Neural progenitor cell (in vitro differentiated cells): ENCODE measurements around the gene SCAMP2. TPM values are rescaled to one million over a fixed set of nuclear protein-coding genes. Genes with fewer than 3 reads are reported as not detected.
A peak's percentile ranks its signal among the peaks of the same experiment; 100 is the strongest.

ENCODE experiments used
- DNase-seq: peaks from one replicate; pipeline ENCODE4 v3.0.0-alpha.2; 2016; ENCODE audit warnings: low spot score
- H2AFZ ChIP-seq: fragments of 200-600 bp; sonication (generic); replicated peaks from 2 replicates; pipeline ENCODE4 v1.6.1; 2016; ENCODE audit warnings: antibody characterized with exemption
- H3F3A ChIP-seq: fragments of 200-600 bp; sonication (generic); 2 replicates; pipeline ENCODE4 v1.6.1; 2016; ENCODE audit warnings: antibody characterized with exemption, low read depth
- H3K27ac ChIP-seq: fragments of 200-600 bp; sonication (generic); 2 replicates; pipeline ENCODE4 v1.5.1; 2016; ENCODE audit warnings: mild to moderate bottlenecking
- H3K27me3 ChIP-seq: fragments of 200-600 bp; sonication (generic); 2 replicates; pipeline ENCODE4 v1.6.1; 2016; ENCODE audit warnings: mild to moderate bottlenecking, moderate library complexity
- H3K36me3 ChIP-seq: fragments of 200-600 bp; sonication (generic); 2 replicates; pipeline ENCODE4 v1.5.1; 2016
- H3K4me1 ChIP-seq: fragments of 200-600 bp; sonication (generic); 2 replicates; pipeline ENCODE4 v1.6.1; 2016; ENCODE audit warnings: mixed run types
- H3K4me2 ChIP-seq: fragments of 200-600 bp; sonication (generic); 2 replicates; pipeline ENCODE4 v1.6.1; 2016
- H3K4me3 ChIP-seq: fragments of 200-600 bp; sonication (generic); 2 replicates; pipeline ENCODE4 v1.5.1; 2016
- H3K79me2 ChIP-seq: fragments of 200-600 bp; sonication (generic); 2 replicates; pipeline ENCODE4 v1.6.1; 2016; ENCODE audit warnings: low read depth
- H3K9ac ChIP-seq: fragments of 200-600 bp; sonication (generic); 2 replicates; pipeline ENCODE4 v1.6.1; 2016
- H3K9me3 ChIP-seq: fragments of 200-600 bp; sonication (generic); 2 replicates; pipeline ENCODE4 v1.5.1; 2016; ENCODE audit warnings: low read depth
- H4K20me1 ChIP-seq: fragments of 200-600 bp; sonication (generic); 2 replicates; pipeline ENCODE4 v1.6.1; 2016; ENCODE audit warnings: low read depth
- H3K27ac Mint-ChIP-seq: 3 replicates; pipeline ENCODE4 v1.8.0; 2021; ENCODE audit warnings: mixed read lengths
- H3K27me3 Mint-ChIP-seq: 2 replicates; pipeline ENCODE4 v1.8.0; 2022; ENCODE audit warnings: low read depth, mild to moderate bottlenecking, inconsistent platforms, moderate library complexity, mixed read lengths; ENCODE audit not compliant: insufficient read depth
- H3K36me3 Mint-ChIP-seq: 3 replicates; pipeline ENCODE4 v1.8.0; 2021; ENCODE audit warnings: mixed read lengths
- H3K4me1 Mint-ChIP-seq: 3 replicates; pipeline ENCODE4 v1.8.0; 2021; ENCODE audit warnings: mixed read lengths
- H3K4me3 Mint-ChIP-seq: 3 replicates; pipeline ENCODE4 v1.8.0; 2021; ENCODE audit warnings: mild to moderate bottlenecking, moderate library complexity, mixed read lengths
- H3K9me3 Mint-ChIP-seq: 3 replicates; pipeline ENCODE4 v1.8.0; 2020; ENCODE audit warnings: mixed read lengths
- EZH2 ChIP-seq: fragments of 200-600 bp; sonication (generic); IDR thresholded peaks from 2 replicates; pipeline ENCODE4 v1.6.1; 2017; ENCODE audit warnings: antibody characterized with exemption, mild to moderate bottlenecking, moderate library complexity
- EZH2phosphoT487 ChIP-seq: fragments of 200-600 bp; sonication (generic); IDR thresholded peaks from 2 replicates; pipeline ENCODE4 v1.6.1; 2017; ENCODE audit warnings: antibody characterized with exemption
- total RNA-seq: library from RNA; depleted of rRNA; stranded (reverse); fragments of >200 nt; gene quantifications from 2 replicates; pipeline ENCODE4 v1.2.3, GENCODE V29; 2015; ENCODE audit warnings: low replicate concordance
- TF ChIP-seq, protein P1 (sequence below): fragments of 200-600 bp; sonication (generic); IDR thresholded peaks from 2 replicates; pipeline ENCODE4 v1.5.1; 2017; ENCODE audit warnings: antibody characterized with exemption, mild to moderate bottlenecking

SCAMP2 gene
- total RNA-seq, 1 donor from 2014 or later, result 19.4 TPM

DNA sequence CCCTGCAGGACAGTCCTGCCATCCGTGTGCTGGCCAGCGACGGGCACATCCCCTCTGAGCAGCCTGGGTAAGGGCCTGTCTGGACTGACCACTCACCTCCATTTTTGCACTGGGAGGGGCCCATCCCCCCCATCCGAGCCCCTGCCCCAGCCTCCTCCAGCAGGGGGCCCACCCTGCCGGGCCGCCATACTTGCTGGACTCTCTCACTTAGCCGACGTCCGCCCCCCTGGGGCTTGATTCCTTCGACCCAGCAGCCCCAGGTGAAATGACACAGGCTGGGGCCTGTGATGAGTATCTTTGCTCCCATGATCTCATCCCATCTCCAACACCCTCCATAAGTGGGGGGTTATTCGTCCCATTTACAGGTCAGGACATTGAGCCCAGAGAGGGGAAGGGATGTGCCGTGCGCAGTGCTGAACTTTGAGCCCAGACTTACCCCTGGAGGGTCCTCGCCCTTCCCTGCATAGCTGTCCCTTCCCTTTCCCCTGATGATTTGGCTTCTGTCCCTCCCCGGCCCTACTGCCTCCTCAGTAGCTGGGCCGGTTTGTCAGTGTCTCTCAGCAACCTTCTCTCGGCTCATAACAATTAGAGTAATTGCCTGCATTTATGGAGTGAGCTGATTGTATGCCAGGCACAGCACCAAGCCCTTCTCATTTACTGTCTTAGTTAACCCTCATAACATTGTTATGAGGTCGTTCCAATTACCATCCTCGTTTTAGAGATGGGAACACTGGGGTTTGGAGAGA is 56.4 kb downstream of the SCAMP2 start:
- Mint-ChIP-seq H3K27me3 (peaks cover 17% of the 10 kb centered on the region), H3K9me3 (peaks cover 2% of the 10 kb centered on the region), H3K27ac (peak overlapping the region; percentile 68), H3K36me3 (no peaks in the 10 kb centered on the region), H3K4me1 (peaks cover 24% of the 10 kb centered on the region), H3K4me3 (no peak overlapping the region)
- TF ChIP-seq EZH2phosphoT487, result no peak
- no peak for TF ChIP-seq EZH2
- TF ChIP-seq, protein P1, sequence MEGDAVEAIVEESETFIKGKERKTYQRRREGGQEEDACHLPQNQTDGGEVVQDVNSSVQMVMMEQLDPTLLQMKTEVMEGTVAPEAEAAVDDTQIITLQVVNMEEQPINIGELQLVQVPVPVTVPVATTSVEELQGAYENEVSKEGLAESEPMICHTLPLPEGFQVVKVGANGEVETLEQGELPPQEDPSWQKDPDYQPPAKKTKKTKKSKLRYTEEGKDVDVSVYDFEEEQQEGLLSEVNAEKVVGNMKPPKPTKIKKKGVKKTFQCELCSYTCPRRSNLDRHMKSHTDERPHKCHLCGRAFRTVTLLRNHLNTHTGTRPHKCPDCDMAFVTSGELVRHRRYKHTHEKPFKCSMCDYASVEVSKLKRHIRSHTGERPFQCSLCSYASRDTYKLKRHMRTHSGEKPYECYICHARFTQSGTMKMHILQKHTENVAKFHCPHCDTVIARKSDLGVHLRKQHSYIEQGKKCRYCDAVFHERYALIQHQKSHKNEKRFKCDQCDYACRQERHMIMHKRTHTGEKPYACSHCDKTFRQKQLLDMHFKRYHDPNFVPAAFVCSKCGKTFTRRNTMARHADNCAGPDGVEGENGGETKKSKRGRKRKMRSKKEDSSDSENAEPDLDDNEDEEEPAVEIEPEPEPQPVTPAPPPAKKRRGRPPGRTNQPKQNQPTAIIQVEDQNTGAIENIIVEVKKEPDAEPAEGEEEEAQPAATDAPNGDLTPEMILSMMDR, result no peak
- H2AFZ ChIP-seq, result no peak overlapping the region
- no peaks in the 10 kb centered on the region for H3K79me2 ChIP-seq
- no peak overlapping the region for H3K4me2 ChIP-seq
- H3K9ac ChIP-seq, result no peak overlapping the region
- H4K20me1 ChIP-seq, result peaks cover 7% of the 10 kb centered on the region
- no peaks in the 10 kb centered on the region for H3K27me3 ChIP-seq
- H3K4me3 ChIP-seq, result no peak overlapping the region
- H3K4me1 ChIP-seq, result peaks cover 15% of the 10 kb centered on the region
- no peak overlapping the region for H3K27ac ChIP-seq
- peaks cover 14% of the 10 kb centered on the region for H3F3A ChIP-seq
- DNase-seq, result no peak
- no peaks in the 10 kb centered on the region for H3K36me3 ChIP-seq
- H3K9me3 ChIP-seq, result no peaks in the 10 kb centered on the region

DNA sequence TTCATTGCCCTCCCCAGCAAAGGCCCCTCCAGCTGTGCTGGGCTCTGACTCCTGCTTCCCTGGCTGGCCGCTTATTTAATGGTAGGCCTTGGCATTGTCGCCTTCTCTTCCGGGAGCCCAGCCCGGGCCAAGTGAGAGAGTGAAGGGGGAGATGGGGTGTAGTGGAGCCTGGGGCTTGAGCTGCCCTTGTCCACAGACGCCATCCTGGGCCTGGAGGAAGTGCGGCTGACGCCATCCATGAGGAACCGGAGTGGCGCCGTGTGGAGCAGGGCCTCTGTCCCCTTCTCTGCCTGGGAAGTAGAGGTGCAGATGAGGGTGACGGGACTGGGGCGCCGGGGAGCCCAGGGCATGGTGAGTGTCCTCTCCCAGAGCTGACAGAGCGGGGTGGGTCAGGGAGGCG is 57.2 kb downstream of the SCAMP2 start:
- Histone ChIP-seq H4K20me1 (no peaks in the 10 kb centered on the region), H3K9me3 (no peaks in the 10 kb centered on the region), H3K27ac (no peak overlapping the region), H3K79me2 (no peaks in the 10 kb centered on the region), H3K4me1 (peaks cover 6% of the 10 kb centered on the region), H3K4me3 (no peak overlapping the region), H3K36me3 (no peaks in the 10 kb centered on the region), H3F3A (peaks cover 5% of the 10 kb centered on the region), H2AFZ (no peak overlapping the region), H3K4me2 (no peak overlapping the region), H3K9ac (no peak overlapping the region), H3K27me3 (no peaks in the 10 kb centered on the region)
- TF ChIP-seq, protein P1, result no peak
- Mint-ChIP-seq H3K4me3 (no peak overlapping the region), H3K27me3 (peaks cover 15% of the 10 kb centered on the region), H3K27ac (no peak overlapping the region), H3K4me1 (peaks cover 16% of the 10 kb centered on the region), H3K36me3 (no peaks in the 10 kb centered on the region), H3K9me3 (peaks cover 2% of the 10 kb centered on the region)
- no peak for DNase-seq

DNA sequence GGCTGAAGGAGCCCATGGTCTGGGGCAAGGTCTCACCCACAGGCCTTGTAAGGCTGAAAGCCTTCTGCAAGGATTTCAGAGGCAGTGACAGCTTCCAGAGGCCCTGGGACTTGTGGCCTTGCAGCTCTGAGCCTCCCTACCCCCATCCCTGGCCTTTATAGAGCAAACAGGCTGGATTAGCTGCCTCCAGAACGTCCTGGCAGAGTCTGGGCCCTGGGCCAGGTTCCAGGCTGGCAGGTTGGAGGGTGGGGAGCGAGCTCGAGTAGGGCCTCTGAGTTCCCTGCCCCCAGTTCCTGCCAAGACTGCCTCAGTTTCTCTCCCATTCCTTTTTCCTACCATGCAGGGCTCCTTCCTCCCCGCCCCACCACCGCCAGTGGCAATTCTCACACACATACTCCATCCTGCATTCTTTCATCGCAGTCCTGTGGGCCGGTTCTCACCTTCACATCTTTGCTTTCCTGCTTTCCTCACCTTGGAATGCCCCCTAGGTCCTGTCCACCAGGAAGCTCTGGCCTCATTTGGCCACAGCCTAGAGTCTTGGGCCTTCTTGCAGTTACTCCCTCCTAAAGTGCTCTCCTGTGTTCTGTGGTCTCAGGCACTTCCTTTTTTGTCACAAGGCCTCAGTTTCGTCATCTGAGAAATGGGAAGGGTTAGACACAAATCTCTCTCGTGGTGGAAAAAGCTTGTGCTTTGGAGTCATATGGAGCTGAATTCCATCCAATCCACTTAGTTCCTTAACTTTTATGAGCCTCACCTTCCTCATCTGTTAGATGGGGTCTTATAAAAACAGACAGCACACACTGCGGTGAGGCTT is 57.8 kb downstream of the SCAMP2 start:
- Mint-ChIP-seq H3K36me3 (no peaks in the 10 kb centered on the region), H3K4me1 (peaks cover 12% of the 10 kb centered on the region), H3K27ac (no peak overlapping the region), H3K27me3 (peaks cover 15% of the 10 kb centered on the region), H3K4me3 (no peak overlapping the region), H3K9me3 (peaks cover 2% of the 10 kb centered on the region)
- TF ChIP-seq EZH2 (no peak), EZH2phosphoT487 (no peak)
- TF ChIP-seq, protein P1, result no peak
- Histone ChIP-seq H2AFZ (no peak overlapping the region), H3K9ac (no peak overlapping the region), H3K27me3 (no peaks in the 10 kb centered on the region), H3K36me3 (no peaks in the 10 kb centered on the region), H3F3A (no peaks in the 10 kb centered on the region), H3K4me3 (no peak overlapping the region), H3K27ac (no peak overlapping the region), H4K20me1 (no peaks in the 10 kb centered on the region), H3K4me2 (no peak overlapping the region), H3K79me2 (no peaks in the 10 kb centered on the region), H3K4me1 (peaks cover under 1% of the 10 kb centered on the region), H3K9me3 (no peaks in the 10 kb centered on the region)
- DNase-seq, result no peak
